ENCODE data around the gene ELFN2. TPM values are rescaled to one million over a fixed set of nuclear protein-coding genes. Genes with fewer than 3 reads are reported as not detected.
A peak's percentile ranks its signal among the peaks of the same experiment; 100 is the strongest.

The ELFN2 gene
- total RNA-seq, 1 experiment from 2014 or later = 30.8 TPM

DNA sequence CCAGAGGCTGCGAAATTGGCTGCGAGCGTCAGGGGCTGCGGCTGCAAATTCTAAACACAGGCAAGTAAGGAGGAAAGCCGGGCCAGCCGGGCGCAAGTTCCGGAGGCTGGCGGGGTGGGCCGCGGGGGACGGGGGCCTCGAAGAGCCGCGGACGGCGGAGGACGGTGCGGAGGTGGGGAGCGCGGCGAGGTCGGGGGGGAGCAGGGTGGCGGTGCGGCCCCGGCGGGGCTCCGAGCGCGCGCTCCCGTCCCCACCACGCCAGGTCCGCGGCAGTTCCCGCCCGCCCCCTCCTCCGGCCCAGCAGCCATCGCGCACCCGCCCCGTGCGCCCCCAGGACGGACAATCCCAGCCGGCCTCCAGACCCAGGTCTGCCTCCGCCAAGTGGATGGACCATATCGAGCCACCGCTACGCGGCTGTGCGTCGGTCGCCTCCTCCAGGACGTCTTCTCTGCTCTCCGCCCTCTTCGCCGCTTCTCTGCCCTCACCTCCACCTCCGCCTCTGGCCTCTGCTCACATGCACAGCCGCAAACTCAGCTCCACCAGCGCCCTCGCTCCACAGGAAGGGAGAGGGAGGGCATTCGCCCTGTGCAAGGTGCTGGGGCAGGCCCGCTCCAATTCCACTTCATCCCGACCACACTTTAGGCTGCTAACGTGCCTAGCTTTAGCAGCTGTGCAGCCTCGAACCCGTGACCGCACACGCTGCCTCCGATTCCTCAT is 7.2 kb downstream of the ELFN2 start:
- Histone ChIP-seq H3K4me2 (peak overlapping the region; percentile 82), H3K9me2 (ENCODE audit: insufficient read depth) (no peaks in the 10 kb centered on the region), H4K20me1 (ENCODE audit: insufficient read depth) (no peaks in the 10 kb centered on the region; the same call in 1 of the 2 replicates), H3K27me3 (ENCODE audit: insufficient read depth, low read depth) (no peaks in the 10 kb centered on the region), H3F3A (ENCODE audit: insufficient read depth, low read depth) (peaks cover 28% of the 10 kb centered on the region; the same call in 1 of the 2 replicates), H3K27ac (no peak overlapping the region), H3K4me1 (replicated peaks; ENCODE audit: insufficient read depth) (peaks cover 23% of the 10 kb centered on the region), H2AFZ (peak overlapping the region; percentile 88), H3K9me3 (ENCODE audit: insufficient read depth, low read depth) (no peaks in the 10 kb centered on the region), H3K79me2 (ENCODE audit: low read depth) (peaks cover 41% of the 10 kb centered on the region), H3K36me3 (ENCODE audit: low read depth) (no peaks in the 10 kb centered on the region), H3K4me3 (peak overlapping the region; percentile 60)
- peak; percentile 60 to 64 for DNase-seq
- CTCF ChIA-PET = interaction anchor here (0.9 to 1.0 kb wide), 2 partner anchors 102 to 172 kb away, joined by 3 to 5 read pairs; no protein-coding TSS in a partner anchor
- intact Hi-C loops (cut with micrococcal nuclease; ENCODE audit: unreplicated experiment) = no loop called here
- TF ChIP-seq, protein P1, sequence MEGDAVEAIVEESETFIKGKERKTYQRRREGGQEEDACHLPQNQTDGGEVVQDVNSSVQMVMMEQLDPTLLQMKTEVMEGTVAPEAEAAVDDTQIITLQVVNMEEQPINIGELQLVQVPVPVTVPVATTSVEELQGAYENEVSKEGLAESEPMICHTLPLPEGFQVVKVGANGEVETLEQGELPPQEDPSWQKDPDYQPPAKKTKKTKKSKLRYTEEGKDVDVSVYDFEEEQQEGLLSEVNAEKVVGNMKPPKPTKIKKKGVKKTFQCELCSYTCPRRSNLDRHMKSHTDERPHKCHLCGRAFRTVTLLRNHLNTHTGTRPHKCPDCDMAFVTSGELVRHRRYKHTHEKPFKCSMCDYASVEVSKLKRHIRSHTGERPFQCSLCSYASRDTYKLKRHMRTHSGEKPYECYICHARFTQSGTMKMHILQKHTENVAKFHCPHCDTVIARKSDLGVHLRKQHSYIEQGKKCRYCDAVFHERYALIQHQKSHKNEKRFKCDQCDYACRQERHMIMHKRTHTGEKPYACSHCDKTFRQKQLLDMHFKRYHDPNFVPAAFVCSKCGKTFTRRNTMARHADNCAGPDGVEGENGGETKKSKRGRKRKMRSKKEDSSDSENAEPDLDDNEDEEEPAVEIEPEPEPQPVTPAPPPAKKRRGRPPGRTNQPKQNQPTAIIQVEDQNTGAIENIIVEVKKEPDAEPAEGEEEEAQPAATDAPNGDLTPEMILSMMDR (conservative IDR thresholded peaks at IDR 0.05) = no peak
- no peak for TF ChIP-seq EZH2 (IDR thresholded peaks at IDR 0.05; ENCODE audit: low read depth)
- POLR2A ChIA-PET (ENCODE audit: unreplicated experiment) = interaction anchor here (0.5 kb wide), 1 partner anchor 93 kb away, joined by 3 read pairs; no protein-coding TSS in a partner anchor
- no TSS peak for BruUV-seq (replicated peaks)

DNA sequence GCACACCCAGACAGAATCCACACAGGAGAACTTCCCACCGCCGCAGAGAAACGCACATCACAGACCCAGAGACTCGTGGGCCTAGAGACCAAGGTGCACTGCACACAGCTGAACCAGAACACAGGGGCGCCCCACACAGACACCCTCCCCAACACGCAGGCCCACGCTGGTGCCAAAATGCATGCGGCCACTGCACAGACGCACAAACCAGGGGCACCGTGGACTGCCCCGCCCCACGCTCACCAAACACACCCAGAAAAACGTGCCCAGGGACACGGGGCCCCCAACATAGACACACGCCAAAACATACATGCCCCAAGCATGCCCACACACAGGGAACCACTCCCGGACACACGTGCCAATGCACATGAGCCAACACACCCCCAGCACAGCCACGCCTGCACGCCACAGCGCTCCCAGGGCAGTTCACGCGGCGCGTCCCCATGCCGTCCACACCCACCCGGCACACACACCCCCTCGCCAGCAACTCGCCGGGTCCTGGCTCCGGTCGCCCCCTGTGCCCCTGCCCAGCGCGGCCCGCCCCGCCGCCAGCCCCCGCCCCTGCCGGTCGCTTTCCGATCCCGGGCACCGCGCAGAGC is 7.8 kb downstream of the ELFN2 start:
- peaks cover 24% of the 10 kb centered on the region; the same call in 1 of the 2 replicates for H3F3A ChIP-seq (ENCODE audit: insufficient read depth, low read depth)
- H4K20me1 ChIP-seq (ENCODE audit: insufficient read depth) = no peaks in the 10 kb centered on the region; the same call in 1 of the 2 replicates
- TF ChIP-seq, protein P1 (conservative IDR thresholded peaks at IDR 0.05) = no peak
- no peak for TF ChIP-seq EZH2 (IDR thresholded peaks at IDR 0.05; ENCODE audit: low read depth)
- H3K9me3 ChIP-seq (ENCODE audit: insufficient read depth, low read depth) = no peaks in the 10 kb centered on the region
- no TSS peak for BruUV-seq (replicated peaks)
- no peaks in the 10 kb centered on the region for H3K9me2 ChIP-seq (ENCODE audit: insufficient read depth)
- H3K79me2 ChIP-seq (ENCODE audit: low read depth) = peaks cover 45% of the 10 kb centered on the region
- intact Hi-C loops (cut with micrococcal nuclease; ENCODE audit: unreplicated experiment) = no loop called here
- ChIA-PET CTCF (no interaction called here), POLR2A (ENCODE audit: unreplicated experiment) (no interaction called here)
- peaks cover 23% of the 10 kb centered on the region for H3K4me1 ChIP-seq (replicated peaks; ENCODE audit: insufficient read depth)
- peak overlapping the region; percentile 88 for H2AFZ ChIP-seq
- no peak overlapping the region for H3K27ac ChIP-seq
- no peaks in the 10 kb centered on the region for H3K27me3 ChIP-seq (ENCODE audit: insufficient read depth, low read depth)
- peak overlapping the region; percentile 60 for H3K4me3 ChIP-seq
- DNase-seq = no peak
- no peaks in the 10 kb centered on the region for H3K36me3 ChIP-seq (ENCODE audit: low read depth)
- peak overlapping the region; percentile 82 for H3K4me2 ChIP-seq

DNA sequence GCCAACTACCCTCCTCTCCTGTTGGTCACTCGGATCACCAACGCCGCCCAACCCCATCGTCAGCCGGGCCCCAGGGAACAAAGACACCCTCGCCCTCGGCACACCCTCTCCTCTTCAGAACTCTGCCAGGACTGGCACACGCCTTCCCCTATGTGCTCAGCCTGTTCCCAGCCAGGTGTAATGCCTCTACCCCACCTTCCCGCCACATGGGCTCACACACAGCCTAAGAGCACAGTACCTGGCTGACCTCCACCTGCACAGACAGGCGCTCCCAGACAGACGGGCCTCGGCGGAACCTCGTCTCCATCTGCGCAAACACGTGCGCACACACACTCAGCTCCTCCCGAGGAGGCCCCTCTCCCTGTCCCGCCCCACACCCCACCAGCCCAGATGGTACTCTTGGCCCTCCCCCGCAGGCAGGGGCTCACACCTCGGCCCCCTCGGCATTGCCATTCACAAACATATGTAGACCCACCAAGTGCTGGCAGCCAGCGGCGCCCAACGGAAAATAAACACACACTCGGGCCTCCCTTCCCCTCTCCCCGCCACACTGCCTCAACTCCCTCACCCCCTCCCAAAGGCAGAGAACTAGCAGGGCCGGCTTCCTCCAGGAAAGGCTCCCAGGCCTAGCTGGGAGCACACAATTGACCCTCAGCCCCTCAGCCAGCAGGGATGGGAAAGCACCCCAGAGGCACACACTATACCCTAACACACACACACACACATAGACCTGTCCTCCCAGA is 8.5 kb downstream of the ELFN2 start:
- H3K36me3 ChIP-seq (ENCODE audit: low read depth) = no peaks in the 10 kb centered on the region
- H3K9me3 ChIP-seq (ENCODE audit: insufficient read depth, low read depth) = no peaks in the 10 kb centered on the region
- TF ChIP-seq, protein P1 (conservative IDR thresholded peaks at IDR 0.05) = no peak
- TF ChIP-seq EZH2 (IDR thresholded peaks at IDR 0.05; ENCODE audit: low read depth) = no peak
- H3K9me2 ChIP-seq (ENCODE audit: insufficient read depth) = no peaks in the 10 kb centered on the region
- H4K20me1 ChIP-seq (ENCODE audit: insufficient read depth) = no peaks in the 10 kb centered on the region; the same call in 1 of the 2 replicates
- DNase-seq = no peak
- intact Hi-C loops (cut with micrococcal nuclease; ENCODE audit: unreplicated experiment) = no loop called here
- peaks cover 27% of the 10 kb centered on the region for H3K4me1 ChIP-seq (replicated peaks; ENCODE audit: insufficient read depth)
- H3K4me3 ChIP-seq = peak overlapping the region; percentile 60; the same call in 1 of the 2 replicates
- H3F3A ChIP-seq (ENCODE audit: insufficient read depth, low read depth) = peaks cover 29% of the 10 kb centered on the region; the same call in 1 of the 2 replicates
- no peak overlapping the region for H2AFZ ChIP-seq
- BruUV-seq (replicated peaks) = no TSS peak
- H3K79me2 ChIP-seq (ENCODE audit: low read depth) = peaks cover 51% of the 10 kb centered on the region
- ChIA-PET CTCF (no interaction called here), POLR2A (ENCODE audit: unreplicated experiment) (no interaction called here)
- peak overlapping the region; percentile 82 for H3K4me2 ChIP-seq
- no peaks in the 10 kb centered on the region for H3K27me3 ChIP-seq (ENCODE audit: insufficient read depth, low read depth)
- no peak overlapping the region for H3K27ac ChIP-seq
